ENCODE data around the gene FRMD4A.

DNA sequence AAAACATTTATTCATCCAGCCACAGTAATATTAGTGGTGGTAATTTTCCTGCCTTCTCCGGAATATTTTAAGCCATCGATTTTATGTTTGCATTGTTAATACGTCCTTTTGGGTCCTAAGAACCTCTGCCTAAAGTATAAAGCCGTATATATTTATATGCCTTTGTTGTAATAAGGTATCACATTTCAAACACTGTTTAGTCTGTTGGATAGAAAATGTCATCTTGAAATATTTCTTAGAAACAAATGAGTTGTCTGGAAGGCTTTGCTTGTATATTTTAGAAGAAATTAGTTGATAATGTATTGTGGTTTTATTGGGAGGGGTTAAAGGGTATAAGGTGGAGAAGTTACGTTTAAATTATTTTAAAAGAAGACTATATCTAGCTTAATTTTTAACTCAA lies 732.8 kb downstream of the FRMD4A start:
- TF ChIP-seq, protein P1, sequence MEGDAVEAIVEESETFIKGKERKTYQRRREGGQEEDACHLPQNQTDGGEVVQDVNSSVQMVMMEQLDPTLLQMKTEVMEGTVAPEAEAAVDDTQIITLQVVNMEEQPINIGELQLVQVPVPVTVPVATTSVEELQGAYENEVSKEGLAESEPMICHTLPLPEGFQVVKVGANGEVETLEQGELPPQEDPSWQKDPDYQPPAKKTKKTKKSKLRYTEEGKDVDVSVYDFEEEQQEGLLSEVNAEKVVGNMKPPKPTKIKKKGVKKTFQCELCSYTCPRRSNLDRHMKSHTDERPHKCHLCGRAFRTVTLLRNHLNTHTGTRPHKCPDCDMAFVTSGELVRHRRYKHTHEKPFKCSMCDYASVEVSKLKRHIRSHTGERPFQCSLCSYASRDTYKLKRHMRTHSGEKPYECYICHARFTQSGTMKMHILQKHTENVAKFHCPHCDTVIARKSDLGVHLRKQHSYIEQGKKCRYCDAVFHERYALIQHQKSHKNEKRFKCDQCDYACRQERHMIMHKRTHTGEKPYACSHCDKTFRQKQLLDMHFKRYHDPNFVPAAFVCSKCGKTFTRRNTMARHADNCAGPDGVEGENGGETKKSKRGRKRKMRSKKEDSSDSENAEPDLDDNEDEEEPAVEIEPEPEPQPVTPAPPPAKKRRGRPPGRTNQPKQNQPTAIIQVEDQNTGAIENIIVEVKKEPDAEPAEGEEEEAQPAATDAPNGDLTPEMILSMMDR (IDR thresholded peaks at IDR 0.05; ENCODE audit: low read depth, low read length), result no peak
- TF ChIP-seq, protein P2, sequence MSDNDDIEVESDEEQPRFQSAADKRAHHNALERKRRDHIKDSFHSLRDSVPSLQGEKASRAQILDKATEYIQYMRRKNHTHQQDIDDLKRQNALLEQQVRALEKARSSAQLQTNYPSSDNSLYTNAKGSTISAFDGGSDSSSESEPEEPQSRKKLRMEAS (IDR thresholded peaks at IDR 0.05; ENCODE audit: low read depth, low read length), result no peak

Data from NB4 (cell line).